Measurements from ENCODE around the gene ZFYVE9. TPM values are rescaled to one million over a fixed set of nuclear protein-coding genes. Genes with fewer than 3 reads are reported as not detected.

The ZFYVE9 gene
- total and polyA plus RNA-seq, 9 of the 15 experiments (the other 6 are each of a cell fraction or from before 2014, with no cell fraction given), result 0.52 to 14.4 (median 8.9) TPM

DNA sequence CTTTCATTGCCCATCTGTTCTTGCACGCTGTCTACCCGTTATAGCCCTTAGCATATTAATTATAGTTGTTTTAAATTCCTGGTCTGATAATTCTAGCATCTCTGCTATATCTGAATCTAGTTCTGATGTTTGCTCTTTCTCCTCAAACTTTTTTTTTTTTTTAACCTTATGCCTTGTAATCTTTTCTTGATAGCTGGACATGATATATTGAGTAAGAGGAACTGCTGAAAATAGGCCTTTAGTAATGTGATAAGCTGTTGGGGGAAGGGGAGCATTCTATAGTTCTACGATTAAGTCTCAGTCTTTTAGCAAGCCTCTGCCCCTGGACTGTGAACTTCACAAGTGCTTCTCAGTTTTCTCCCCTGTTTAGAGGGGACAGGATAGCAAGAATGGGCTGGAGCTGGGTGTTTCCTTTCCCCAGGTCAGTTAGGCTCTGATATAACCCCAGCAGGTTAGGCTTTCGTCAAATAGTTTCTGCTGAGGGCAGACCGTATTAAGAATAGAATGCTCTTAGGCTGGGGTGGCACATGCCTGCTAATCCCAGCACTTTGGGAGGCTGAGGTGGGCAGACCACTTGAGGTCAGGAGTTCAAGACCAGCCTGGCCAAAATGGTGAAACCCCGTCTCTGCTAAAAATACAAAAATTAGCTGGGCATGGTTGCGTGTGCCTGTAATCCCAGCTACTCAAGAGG lies 62.2 kb downstream of the ZFYVE9 start (continued):
- TF ChIP-seq SMARCB1 (IDR thresholded peaks at IDR 0.05; ENCODE audit: insufficient read length, low read depth) (no peak), DACH1 (IDR thresholded peaks at IDR 0.05; ENCODE audit: partially characterized antibody) (no peak), LARP7 (IDR thresholded peaks at IDR 0.05) (no peak), NBN (IDR thresholded peaks at IDR 0.05; ENCODE audit: low read depth) (no peak), COPS2 (conservative IDR thresholded peaks at IDR 0.05) (no peak), TSC22D4 (tag; IDR thresholded peaks at IDR 0.05) (no peak), SIRT6 (IDR thresholded peaks at IDR 0.05; ENCODE audit: low read depth, low read length) (no peak), MECOM (CRISPR knock-in tag; IDR thresholded peaks at IDR 0.05) (no peak), ZNF12 (CRISPR knock-in tag; IDR thresholded peaks at IDR 0.05) (no peak), CBX8 (IDR thresholded peaks at IDR 0.05; ENCODE audit: borderline replicate concordance, extremely low read depth, low read depth, low read length, poor library complexity, severe bottlenecking) (no peak), ZNF583 (CRISPR knock-in tag; IDR thresholded peaks at IDR 0.05) (no peak), RNF2 (IDR thresholded peaks at IDR 0.05) (peak; percentile 80)
- TF ChIP-seq, protein P1, sequence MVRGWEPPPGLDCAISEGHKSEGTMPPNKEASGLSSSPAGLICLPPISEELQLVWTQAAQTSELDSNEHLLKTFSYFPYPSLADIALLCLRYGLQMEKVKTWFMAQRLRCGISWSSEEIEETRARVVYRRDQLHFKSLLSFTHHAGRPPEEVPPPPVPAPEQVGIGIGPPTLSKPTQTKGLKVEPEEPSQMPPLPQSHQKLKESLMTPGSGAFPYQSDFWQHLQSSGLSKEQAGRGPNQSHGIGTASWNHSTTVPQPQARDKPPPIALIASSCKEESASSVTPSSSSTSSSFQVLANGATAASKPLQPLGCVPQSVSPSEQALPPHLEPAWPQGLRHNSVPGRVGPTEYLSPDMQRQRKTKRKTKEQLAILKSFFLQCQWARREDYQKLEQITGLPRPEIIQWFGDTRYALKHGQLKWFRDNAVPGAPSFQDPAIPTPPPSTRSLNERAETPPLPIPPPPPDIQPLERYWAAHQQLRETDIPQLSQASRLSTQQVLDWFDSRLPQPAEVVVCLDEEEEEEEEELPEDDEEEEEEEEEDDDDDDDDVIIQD (CRISPR knock-in tag; IDR thresholded peaks at IDR 0.05), result no peak
- TF ChIP-seq, protein P2, sequence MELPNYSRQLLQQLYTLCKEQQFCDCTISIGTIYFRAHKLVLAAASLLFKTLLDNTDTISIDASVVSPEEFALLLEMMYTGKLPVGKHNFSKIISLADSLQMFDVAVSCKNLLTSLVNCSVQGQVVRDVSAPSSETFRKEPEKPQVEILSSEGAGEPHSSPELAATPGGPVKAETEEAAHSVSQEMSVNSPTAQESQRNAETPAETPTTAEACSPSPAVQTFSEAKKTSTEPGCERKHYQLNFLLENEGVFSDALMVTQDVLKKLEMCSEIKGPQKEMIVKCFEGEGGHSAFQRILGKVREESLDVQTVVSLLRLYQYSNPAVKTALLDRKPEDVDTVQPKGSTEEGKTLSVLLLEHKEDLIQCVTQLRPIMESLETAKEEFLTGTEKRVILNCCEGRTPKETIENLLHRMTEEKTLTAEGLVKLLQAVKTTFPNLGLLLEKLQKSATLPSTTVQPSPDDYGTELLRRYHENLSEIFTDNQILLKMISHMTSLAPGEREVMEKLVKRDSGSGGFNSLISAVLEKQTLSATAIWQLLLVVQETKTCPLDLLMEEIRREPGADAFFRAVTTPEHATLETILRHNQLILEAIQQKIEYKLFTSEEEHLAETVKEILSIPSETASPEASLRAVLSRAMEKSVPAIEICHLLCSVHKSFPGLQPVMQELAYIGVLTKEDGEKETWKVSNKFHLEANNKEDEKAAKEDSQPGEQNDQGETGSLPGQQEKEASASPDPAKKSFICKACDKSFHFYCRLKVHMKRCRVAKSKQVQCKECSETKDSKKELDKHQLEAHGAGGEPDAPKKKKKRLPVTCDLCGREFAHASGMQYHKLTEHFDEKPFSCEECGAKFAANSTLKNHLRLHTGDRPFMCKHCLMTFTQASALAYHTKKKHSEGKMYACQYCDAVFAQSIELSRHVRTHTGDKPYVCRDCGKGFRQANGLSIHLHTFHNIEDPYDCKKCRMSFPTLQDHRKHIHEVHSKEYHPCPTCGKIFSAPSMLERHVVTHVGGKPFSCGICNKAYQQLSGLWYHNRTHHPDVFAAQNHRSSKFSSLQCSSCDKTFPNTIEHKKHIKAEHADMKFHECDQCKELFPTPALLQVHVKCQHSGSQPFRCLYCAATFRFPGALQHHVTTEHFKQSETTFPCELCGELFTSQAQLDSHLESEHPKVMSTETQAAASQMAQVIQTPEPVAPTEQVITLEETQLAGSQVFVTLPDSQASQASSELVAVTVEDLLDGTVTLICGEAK (IDR thresholded peaks at IDR 0.05), result no peak
- TF ChIP-seq, protein P2 (CRISPR knock-in tag; IDR thresholded peaks at IDR 0.05), result no peak
- TF ChIP-seq, protein P3, sequence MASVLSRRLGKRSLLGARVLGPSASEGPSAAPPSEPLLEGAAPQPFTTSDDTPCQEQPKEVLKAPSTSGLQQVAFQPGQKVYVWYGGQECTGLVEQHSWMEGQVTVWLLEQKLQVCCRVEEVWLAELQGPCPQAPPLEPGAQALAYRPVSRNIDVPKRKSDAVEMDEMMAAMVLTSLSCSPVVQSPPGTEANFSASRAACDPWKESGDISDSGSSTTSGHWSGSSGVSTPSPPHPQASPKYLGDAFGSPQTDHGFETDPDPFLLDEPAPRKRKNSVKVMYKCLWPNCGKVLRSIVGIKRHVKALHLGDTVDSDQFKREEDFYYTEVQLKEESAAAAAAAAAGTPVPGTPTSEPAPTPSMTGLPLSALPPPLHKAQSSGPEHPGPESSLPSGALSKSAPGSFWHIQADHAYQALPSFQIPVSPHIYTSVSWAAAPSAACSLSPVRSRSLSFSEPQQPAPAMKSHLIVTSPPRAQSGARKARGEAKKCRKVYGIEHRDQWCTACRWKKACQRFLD (CRISPR knock-in tag; IDR thresholded peaks at IDR 0.05), result no peak
- TF ChIP-seq, protein P4, sequence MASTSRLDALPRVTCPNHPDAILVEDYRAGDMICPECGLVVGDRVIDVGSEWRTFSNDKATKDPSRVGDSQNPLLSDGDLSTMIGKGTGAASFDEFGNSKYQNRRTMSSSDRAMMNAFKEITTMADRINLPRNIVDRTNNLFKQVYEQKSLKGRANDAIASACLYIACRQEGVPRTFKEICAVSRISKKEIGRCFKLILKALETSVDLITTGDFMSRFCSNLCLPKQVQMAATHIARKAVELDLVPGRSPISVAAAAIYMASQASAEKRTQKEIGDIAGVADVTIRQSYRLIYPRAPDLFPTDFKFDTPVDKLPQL (IDR thresholded peaks at IDR 0.05; ENCODE audit: extremely low read depth, insufficient read length), result no peak

All from K562 (cell line).